GM23338 (cell line): ENCODE measurements around the gene PRKD1. TPM values are rescaled to one million over a fixed set of nuclear protein-coding genes. Genes with fewer than 3 reads are reported as not detected.

Experiments used
- ATAC-seq: fragments of 200-7000 bp; cut with Tn5 transposase; 3 replicates; pipeline ENCODE4 v1.9.1; 2020
- DNase-seq: peaks from one replicate; pipeline ENCODE4 v3.0.0-alpha.2; 2015; ENCODE audit warnings: low spot score
- H2AFZ ChIP-seq: fragments of 200-600 bp; sonication (generic); 2 replicates; pipeline ENCODE4 v1.8.0; 2016; ENCODE audit warnings: antibody characterized with exemption, mild to moderate bottlenecking, moderate library complexity
- H3F3A ChIP-seq: fragments of 200-600 bp; sonication (generic); replicated peaks from 2 replicates; pipeline ENCODE4 v1.8.0; 2017; ENCODE audit warnings: antibody characterized with exemption, mixed run types, low read depth
- H3K27ac ChIP-seq: fragments of 200-600 bp; sonication (generic); 2 replicates; pipeline ENCODE4 v1.6.1; 2016; ENCODE audit warnings: low read depth
- H3K27me3 ChIP-seq: fragments of 200-600 bp; sonication (generic); 2 replicates; pipeline ENCODE4 v1.8.0; 2016; ENCODE audit warnings: mild to moderate bottlenecking, mixed run types, moderate library complexity; ENCODE audit not compliant: insufficient read depth
- H3K36me3 ChIP-seq: fragments of 200-600 bp; sonication (generic); 2 replicates; pipeline ENCODE4 v1.8.0; 2016; ENCODE audit warnings: mild to moderate bottlenecking; ENCODE audit not compliant: insufficient read depth
- H3K4me1 ChIP-seq: fragments of 200-600 bp; sonication (generic); 2 replicates; pipeline ENCODE4 v1.8.0; 2016; ENCODE audit warnings: mild to moderate bottlenecking, moderate library complexity; ENCODE audit not compliant: insufficient read depth
- H3K4me2 ChIP-seq: fragments of 200-600 bp; sonication (generic); 2 replicates; pipeline ENCODE4 v1.7.1; 2017; ENCODE audit warnings: mixed run types
- H3K4me3 ChIP-seq: fragments of 200-600 bp; sonication (generic); 2 replicates; pipeline ENCODE4 v1.6.1; 2016; ENCODE audit warnings: mixed run types
- H3K79me2 ChIP-seq: fragments of 200-600 bp; sonication (generic); replicated peaks from 2 replicates; pipeline ENCODE4 v1.8.0; 2017; ENCODE audit warnings: mild to moderate bottlenecking; ENCODE audit not compliant: insufficient read depth
- H3K9me2 ChIP-seq: fragments of 200-600 bp; sonication (generic); 2 replicates; pipeline ENCODE4 v1.8.0; 2017; ENCODE audit not compliant: insufficient read depth
- H4K20me1 ChIP-seq: fragments of 200-600 bp; sonication (generic); replicated peaks from 2 replicates; pipeline ENCODE4 v1.8.0; 2017; ENCODE audit warnings: mild to moderate bottlenecking; ENCODE audit not compliant: insufficient read depth
- H3K27ac Mint-ChIP-seq: 2 replicates; pipeline ENCODE4 v1.8.0; 2020; ENCODE audit warnings: inconsistent platforms, mild to moderate bottlenecking, moderate library complexity, mixed read lengths
- H3K27me3 Mint-ChIP-seq: 3 replicates; pipeline ENCODE4 v1.8.0; 2022; ENCODE audit warnings: low read depth, mild to moderate bottlenecking, moderate library complexity, mixed read lengths, inconsistent platforms; ENCODE audit not compliant: insufficient read depth, poor library complexity
- H3K36me3 Mint-ChIP-seq: 3 replicates; pipeline ENCODE4 v1.8.0; 2021; ENCODE audit warnings: low read depth, mild to moderate bottlenecking, inconsistent platforms, moderate library complexity, mixed read lengths
- H3K4me1 Mint-ChIP-seq: 3 replicates; pipeline ENCODE4 v1.8.0; 2020; ENCODE audit warnings: mild to moderate bottlenecking, inconsistent platforms, mixed read lengths
- H3K4me3 Mint-ChIP-seq: 3 replicates; pipeline ENCODE4 v1.8.0; 2021; ENCODE audit warnings: moderate library complexity, mild to moderate bottlenecking, inconsistent platforms, mixed read lengths
- H3K9me3 Mint-ChIP-seq: 3 replicates; pipeline ENCODE4 v1.8.0; 2020; ENCODE audit warnings: moderate library complexity, mild to moderate bottlenecking, inconsistent platforms, mixed read lengths
- CREB1 ChIP-seq: fragments of 250-450 bp; sonication (Bioruptor Pico); IDR thresholded peaks from 2 replicates; pipeline ENCODE4 v1.5.0; 2020; ENCODE audit warnings: low read depth, mild to moderate bottlenecking, moderate library complexity
- CTCF ChIP-seq, 2 experiments: fragments of 200-600 bp in 1 of 2; sonication (generic) in 1 of 2; conservative IDR thresholded peaks; 2 replicates each; pipeline versions ENCODE4 v1.5.1 to v1.6.1; 2016 to 2017; ENCODE audit warnings: antibody characterized with exemption in 2 of 2, low read depth in 2 of 2, mild to moderate bottlenecking in 2 of 2, moderate library complexity in 1 of 2
- ETS1 ChIP-seq: IDR thresholded peaks from 2 replicates; pipeline ENCODE4 v1.6.1; 2016; ENCODE audit warnings: antibody characterized with exemption
- EZH2 ChIP-seq: fragments of 200-600 bp; sonication (generic); IDR thresholded peaks from one replicate; pipeline ENCODE4 v1.8.0; 2017; ENCODE audit warnings: antibody characterized with exemption, mild to moderate bottlenecking, low read depth; ENCODE audit not compliant: unreplicated experiment
- EZH2phosphoT487 ChIP-seq: fragments of 200-600 bp; sonication (generic); IDR thresholded peaks from one replicate; pipeline ENCODE4 v1.8.1; 2018; ENCODE audit warnings: antibody characterized with exemption; ENCODE audit not compliant: unreplicated experiment
- JUNB ChIP-seq: IDR thresholded peaks from one replicate; pipeline ENCODE4 v1.6.1; 2016; ENCODE audit warnings: antibody characterized with exemption; ENCODE audit not compliant: unreplicated experiment
- NANOG ChIP-seq: IDR thresholded peaks from 2 replicates; pipeline ENCODE4 v1.6.1; 2016; ENCODE audit warnings: antibody characterized with exemption, borderline replicate concordance
- POLR2AphosphoS5 ChIP-seq: IDR thresholded peaks from 2 replicates; pipeline ENCODE4 v1.6.1; 2016; ENCODE audit warnings: antibody characterized with exemption, low read depth
- STAT1 ChIP-seq: IDR thresholded peaks from one replicate; pipeline ENCODE4 v1.6.1; 2016; ENCODE audit warnings: antibody characterized with exemption; ENCODE audit not compliant: unreplicated experiment
- ZNF114 ChIP-seq: fragments of 250-450 bp; sonication (Bioruptor Pico); IDR thresholded peaks from 2 replicates; pipeline ENCODE4 v1.5.0; 2020; ENCODE audit warnings: mild to moderate bottlenecking, moderate library complexity
- ZNF331 ChIP-seq: fragments of 250-450 bp; sonication (Bioruptor Pico); IDR thresholded peaks from 2 replicates; pipeline ENCODE4 v1.5.0; 2020; ENCODE audit warnings: low read depth, mild to moderate bottlenecking, moderate library complexity
- ZNF462 ChIP-seq: fragments of 250-450 bp; sonication (Bioruptor Pico); IDR thresholded peaks from 2 replicates; pipeline ENCODE4 v1.5.0; 2020; ENCODE audit warnings: mild to moderate bottlenecking, moderate library complexity
- polyA plus RNA-seq: library from polyadenylated mRNA; unstranded; fragments of >200 nt; fragmentation: Nextera tagmentation; extraction: Ambion mirVana; gene quantifications from 2 replicates; pipeline ENCODE4 v1.2.1, GENCODE V29; 2016
- total RNA-seq: library from RNA; depleted of rRNA; stranded (reverse); fragments of >200 nt; shearing (Covaris generic); gene quantifications from 2 replicates; pipeline ENCODE4 v1.2.3, GENCODE V29; 2014

The PRKD1 gene
- total and polyA plus RNA-seq, 2 experiments from 2014 or later: 3.1 to 9.7 TPM

- TF ChIP-seq POLR2AphosphoS5 (no peak), ZNF114 (CRISPR knock-in tag) (no peak), NANOG (no peak), ETS1 (no peak), EZH2phosphoT487 (no peak), CREB1 (CRISPR knock-in tag) (no peak), JUNB (no peak)
- DNase-seq (no peak), ATAC-seq (no peak)
- H2AFZ ChIP-seq: no peak overlapping the region
- no peak overlapping the region for H3K4me3 Mint-ChIP-seq
- H3K36me3 ChIP-seq: no peaks in the 10 kb centered on the region
- H3K4me1 Mint-ChIP-seq: peaks cover 4% of the 10 kb centered on the region; the same call in 2 of the 3 replicates
- no peaks in the 10 kb centered on the region for H3K79me2 ChIP-seq
- no peaks in the 10 kb centered on the region for H3K27me3 Mint-ChIP-seq
- no peaks in the 10 kb centered on the region for H3K27me3 ChIP-seq
- no peak overlapping the region for H3K4me3 ChIP-seq
- H3K27ac Mint-ChIP-seq: no peak overlapping the region
- no peaks in the 10 kb centered on the region for H3K4me1 ChIP-seq
- no peaks in the 10 kb centered on the region for H4K20me1 ChIP-seq
- no peak overlapping the region for H3K27ac ChIP-seq
- H3K4me2 ChIP-seq: no peak overlapping the region
- no peaks in the 10 kb centered on the region for H3F3A ChIP-seq
- no peaks in the 10 kb centered on the region for H3K9me3 Mint-ChIP-seq
- H3K9me2 ChIP-seq: no peaks in the 10 kb centered on the region
- H3K36me3 Mint-ChIP-seq: no peaks in the 10 kb centered on the region
These were observed 246.3 kb downstream of the PRKD1 start for GRCh38 chr14:29681316-29681715.

- Histone ChIP-seq H3K4me1 (0 out of 2 replicates have a peak, but pooled peaks cover 8% of the 10 kb centered on the region), H3K9me2 (0 out of 2 replicates have a peak, but pooled peaks cover 4% of the 10 kb centered on the region), H4K20me1 (no peaks in the 10 kb centered on the region), H3K79me2 (no peaks in the 10 kb centered on the region), H3F3A (no peaks in the 10 kb centered on the region), H3K27me3 (no peaks in the 10 kb centered on the region), H3K4me2 (no peak overlapping the region), H3K27ac (no peak overlapping the region), H3K36me3 (no peaks in the 10 kb centered on the region), H2AFZ (no peak overlapping the region), H3K4me3 (no peak overlapping the region)
- ATAC-seq (no peak), DNase-seq (no peak)
- peaks cover 3% of the 10 kb centered on the region for H3K27me3 Mint-ChIP-seq
- H3K4me3 Mint-ChIP-seq: no peak overlapping the region
- H3K36me3 Mint-ChIP-seq: no peaks in the 10 kb centered on the region
- H3K9me3 Mint-ChIP-seq: no peaks in the 10 kb centered on the region
- H3K4me1 Mint-ChIP-seq: peaks cover 16% of the 10 kb centered on the region
- H3K27ac Mint-ChIP-seq: no peak overlapping the region
- TF ChIP-seq CREB1 (CRISPR knock-in tag) (no peak), STAT1 (no peak), JUNB (no peak), CTCF (conservative IDR thresholded peaks at IDR 0.05; ENCODE audit: low read depth in 2 of 2) (no peak), ZNF462 (no peak), EZH2phosphoT487 (no peak), ZNF331 (CRISPR knock-in tag) (no peak), NANOG (no peak), EZH2 (no peak), POLR2AphosphoS5 (no peak)
These were observed 252.9 kb downstream of the PRKD1 start for GRCh38 chr14:29674566-29675285.
